Osteocyte (in vitro differentiated cells): ENCODE data around the gene PER3. TPM values are rescaled to one million over a fixed set of nuclear protein-coding genes. Genes with fewer than 3 reads are reported as not detected.

Experiments
- DNase-seq: peaks from one replicate; pipeline ENCODE4 v3.0.0; 2021; ENCODE audit warnings: mixed read lengths; ENCODE audit not compliant: unreplicated experiment; ENCODE audit errors: extremely low spot score
- H3K27ac Mint-ChIP-seq: one replicate; pipeline ENCODE4 v1.8.0; 2021; ENCODE audit warnings: mild to moderate bottlenecking, mixed read lengths; ENCODE audit not compliant: unreplicated experiment
- H3K27me3 Mint-ChIP-seq: one replicate; pipeline ENCODE4 v1.8.0; 2021; ENCODE audit warnings: mixed read lengths; ENCODE audit not compliant: unreplicated experiment
- H3K36me3 Mint-ChIP-seq: one replicate; pipeline ENCODE4 v1.8.0; 2021; ENCODE audit warnings: mixed read lengths; ENCODE audit not compliant: unreplicated experiment
- H3K4me1 Mint-ChIP-seq: one replicate; pipeline ENCODE4 v1.8.0; 2021; ENCODE audit warnings: mixed read lengths; ENCODE audit not compliant: unreplicated experiment
- H3K4me3 Mint-ChIP-seq: one replicate; pipeline ENCODE4 v1.8.0; 2021; ENCODE audit warnings: mild to moderate bottlenecking, moderate library complexity, mixed read lengths; ENCODE audit not compliant: unreplicated experiment
- H3K9me3 Mint-ChIP-seq: one replicate; pipeline ENCODE4 v1.8.0; 2021; ENCODE audit warnings: mixed read lengths; ENCODE audit not compliant: unreplicated experiment
- total RNA-seq: library from RNA; stranded (reverse); gene quantifications from 2 replicates; pipeline ENCODE4 v1.2.1, GENCODE V29; 2021
- TF ChIP-seq, protein P1 (sequence below): fragments of 200-600 bp; sonication (generic); IDR thresholded peaks from 2 replicates; pipeline ENCODE4 v1.5.0; 2021; ENCODE audit warnings: antibody characterized with exemption, mild to moderate bottlenecking, moderate library complexity

The PER3 gene
- total RNA-seq, 1 donor from 2014 or later, result 8.8 TPM

DNA sequence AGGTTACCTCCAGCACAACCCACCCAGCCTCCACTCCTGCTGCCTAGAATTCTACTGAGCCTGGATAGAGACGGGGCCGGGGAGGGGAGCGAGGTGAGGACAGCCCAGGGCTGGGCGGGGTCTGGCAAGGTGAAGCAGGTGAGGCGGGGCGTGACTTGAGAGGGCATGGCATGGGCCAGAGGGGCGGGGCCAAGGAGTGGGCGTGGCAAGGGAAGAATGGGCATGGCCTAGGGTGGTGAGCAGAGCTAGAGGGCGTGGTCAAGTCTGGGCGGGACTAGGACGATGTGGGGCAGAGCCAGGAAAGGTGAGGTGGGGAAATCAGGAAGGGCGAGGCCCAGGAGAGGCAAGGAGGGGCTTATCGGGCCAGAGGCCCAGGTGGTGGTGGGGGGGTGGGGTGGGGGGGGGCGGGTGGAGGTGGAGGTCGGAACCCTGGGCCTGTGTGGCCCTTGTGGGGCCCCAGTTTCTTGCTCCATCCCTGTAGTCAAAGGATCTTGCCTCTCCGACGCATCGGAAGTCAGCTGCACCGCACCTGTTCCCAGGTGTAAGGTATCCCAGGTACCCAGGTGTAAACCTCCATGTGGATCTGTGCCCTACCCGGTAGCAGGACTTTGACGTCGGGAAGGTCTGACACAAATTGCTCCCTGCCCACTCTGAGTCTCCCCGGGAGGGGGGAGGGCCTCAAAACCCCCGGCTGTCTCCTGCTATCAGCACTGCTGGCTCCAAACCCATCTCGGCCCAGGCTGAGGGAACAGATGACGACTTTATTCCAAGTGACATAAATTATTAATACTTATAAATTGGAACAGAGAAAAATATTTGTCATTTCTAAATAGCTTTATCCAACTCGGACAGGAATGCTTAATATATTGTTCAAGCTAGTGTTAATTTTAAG lies 101.7 kb downstream of the PER3 start:
- Mint-ChIP-seq H3K4me1 (peaks cover 5% of the 10 kb centered on the region), H3K36me3 (no peaks in the 10 kb centered on the region), H3K4me3 (no peak overlapping the region), H3K27ac (no peak overlapping the region), H3K27me3 (peaks cover 25% of the 10 kb centered on the region), H3K9me3 (no peaks in the 10 kb centered on the region)
- TF ChIP-seq, protein P1, sequence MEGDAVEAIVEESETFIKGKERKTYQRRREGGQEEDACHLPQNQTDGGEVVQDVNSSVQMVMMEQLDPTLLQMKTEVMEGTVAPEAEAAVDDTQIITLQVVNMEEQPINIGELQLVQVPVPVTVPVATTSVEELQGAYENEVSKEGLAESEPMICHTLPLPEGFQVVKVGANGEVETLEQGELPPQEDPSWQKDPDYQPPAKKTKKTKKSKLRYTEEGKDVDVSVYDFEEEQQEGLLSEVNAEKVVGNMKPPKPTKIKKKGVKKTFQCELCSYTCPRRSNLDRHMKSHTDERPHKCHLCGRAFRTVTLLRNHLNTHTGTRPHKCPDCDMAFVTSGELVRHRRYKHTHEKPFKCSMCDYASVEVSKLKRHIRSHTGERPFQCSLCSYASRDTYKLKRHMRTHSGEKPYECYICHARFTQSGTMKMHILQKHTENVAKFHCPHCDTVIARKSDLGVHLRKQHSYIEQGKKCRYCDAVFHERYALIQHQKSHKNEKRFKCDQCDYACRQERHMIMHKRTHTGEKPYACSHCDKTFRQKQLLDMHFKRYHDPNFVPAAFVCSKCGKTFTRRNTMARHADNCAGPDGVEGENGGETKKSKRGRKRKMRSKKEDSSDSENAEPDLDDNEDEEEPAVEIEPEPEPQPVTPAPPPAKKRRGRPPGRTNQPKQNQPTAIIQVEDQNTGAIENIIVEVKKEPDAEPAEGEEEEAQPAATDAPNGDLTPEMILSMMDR, result no peak
- DNase-seq, result no peak

DNA sequence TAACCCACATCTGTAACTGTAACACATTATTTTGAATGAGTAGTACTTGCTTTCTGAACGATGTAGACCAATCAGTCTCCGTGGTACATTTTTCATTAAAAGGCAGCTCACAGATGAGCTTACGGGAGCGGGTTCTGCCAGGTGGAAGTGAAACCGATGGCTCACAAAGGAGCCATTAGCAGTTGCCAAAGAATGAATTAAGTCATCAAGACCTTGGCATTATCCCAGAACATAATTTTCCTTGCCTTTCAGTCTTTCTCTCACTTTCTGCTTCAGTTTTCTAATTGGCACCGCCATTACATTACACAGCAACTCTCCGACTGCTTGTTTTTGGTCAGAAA lies 102.3 kb downstream of the PER3 start:
- peaks cover 25% of the 10 kb centered on the region for H3K27me3 Mint-ChIP-seq
- no peak overlapping the region for H3K4me3 Mint-ChIP-seq
- no peaks in the 10 kb centered on the region for H3K9me3 Mint-ChIP-seq
- TF ChIP-seq, protein P1, result no peak
- no peaks in the 10 kb centered on the region for H3K36me3 Mint-ChIP-seq
- no peak for DNase-seq
- H3K4me1 Mint-ChIP-seq, result peaks cover 5% of the 10 kb centered on the region
- no peak overlapping the region for H3K27ac Mint-ChIP-seq

DNA sequence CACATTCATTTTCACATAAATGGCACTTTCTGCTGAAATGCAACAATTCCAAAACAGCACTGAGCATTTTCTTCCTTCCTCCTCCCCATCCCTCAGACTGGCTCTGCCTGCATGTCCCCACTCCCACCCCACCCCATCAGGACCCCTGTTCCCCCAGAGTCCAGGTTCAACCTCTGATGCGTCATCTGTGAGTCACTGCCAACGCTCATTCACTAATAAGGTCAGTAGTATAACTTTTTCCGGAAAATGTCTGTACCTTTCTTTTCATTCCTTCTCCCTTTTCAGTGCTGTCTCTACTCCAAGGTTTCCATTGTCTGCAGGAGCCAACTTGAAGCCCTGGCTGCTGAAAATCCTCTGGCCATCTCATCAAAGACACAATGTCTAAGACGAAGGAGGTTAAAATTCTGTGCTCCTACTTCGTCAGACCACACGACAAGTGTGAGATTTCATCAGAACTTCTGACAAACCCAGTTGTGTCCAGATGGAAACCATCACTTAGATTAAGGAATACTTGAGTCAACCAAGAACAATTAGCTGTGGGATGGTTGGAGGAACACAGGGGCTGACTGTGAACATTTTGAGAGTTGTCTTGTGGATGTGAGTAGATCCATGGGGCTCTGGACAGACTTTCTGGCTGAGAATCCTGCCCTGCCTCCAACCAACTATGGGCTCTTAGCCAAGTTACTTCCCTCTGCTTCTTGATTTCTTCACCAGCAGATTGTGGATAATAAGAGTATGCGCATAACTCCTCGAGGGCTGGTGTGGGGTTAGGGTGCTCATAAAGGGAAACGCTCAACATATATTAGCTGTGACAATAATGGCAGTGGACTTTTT lies 104.4 kb downstream of the PER3 start:
- no peak for DNase-seq

DNA sequence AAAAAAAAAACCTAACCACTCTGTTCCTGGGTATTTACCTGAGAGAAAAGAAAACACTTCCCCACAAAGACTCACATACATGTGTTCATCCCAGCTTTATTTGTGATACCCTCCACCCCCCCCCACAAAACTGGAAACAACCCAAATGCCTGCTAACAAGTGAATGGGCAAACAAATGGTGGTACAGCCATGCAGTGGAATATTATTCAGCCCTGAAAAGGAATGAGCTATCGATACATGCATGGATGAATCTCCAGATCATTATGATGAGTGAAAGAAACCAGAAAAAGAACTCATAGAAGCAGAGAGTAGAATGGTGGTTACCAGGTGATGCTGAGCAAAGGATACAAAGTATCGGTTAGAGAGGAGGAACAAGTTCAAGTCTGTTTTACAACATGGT lies 106.8 kb downstream of the PER3 start:
- TF ChIP-seq, protein P1, result no peak
- Mint-ChIP-seq H3K27me3 (peaks cover 28% of the 10 kb centered on the region), H3K27ac (no peak overlapping the region), H3K4me3 (no peak overlapping the region), H3K4me1 (peaks cover 13% of the 10 kb centered on the region), H3K9me3 (no peaks in the 10 kb centered on the region), H3K36me3 (no peaks in the 10 kb centered on the region)
- no peak for DNase-seq

More for the DNA sequence above, 104.4 kb downstream of the PER3 start:
- H3K27me3 Mint-ChIP-seq, result peaks cover 28% of the 10 kb centered on the region
- TF ChIP-seq, protein P1, result no peak
- H3K36me3 Mint-ChIP-seq, result no peaks in the 10 kb centered on the region
- peaks cover 5% of the 10 kb centered on the region for H3K4me1 Mint-ChIP-seq
- H3K9me3 Mint-ChIP-seq, result no peaks in the 10 kb centered on the region
- no peak overlapping the region for H3K27ac Mint-ChIP-seq
- no peak overlapping the region for H3K4me3 Mint-ChIP-seq

DNA sequence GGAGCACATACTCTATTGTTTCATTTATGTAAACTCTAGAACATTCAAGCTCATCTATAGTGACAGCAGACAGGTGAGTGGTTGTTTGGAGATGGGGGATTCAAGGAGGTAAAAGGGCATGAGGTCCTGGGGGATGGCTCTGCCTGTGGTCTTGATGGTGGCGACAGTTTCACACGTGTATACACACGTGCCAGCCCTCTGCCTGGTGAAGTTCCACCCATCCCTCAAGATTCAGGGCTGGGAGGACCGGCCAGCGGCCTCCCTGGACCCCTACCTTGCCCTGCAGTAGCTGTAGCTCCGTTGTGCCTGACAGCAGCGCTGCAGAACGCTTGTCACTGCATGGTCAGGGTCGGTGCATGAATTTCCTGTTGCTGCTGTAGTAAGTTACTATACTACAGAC lies 107.7 kb downstream of the PER3 start:
- TF ChIP-seq, protein P1, result no peak
- H3K27ac Mint-ChIP-seq, result no peak overlapping the region
- no peaks in the 10 kb centered on the region for H3K9me3 Mint-ChIP-seq
- DNase-seq, result no peak
- peaks cover 13% of the 10 kb centered on the region for H3K4me1 Mint-ChIP-seq
- no peak overlapping the region for H3K4me3 Mint-ChIP-seq
- no peaks in the 10 kb centered on the region for H3K36me3 Mint-ChIP-seq
- H3K27me3 Mint-ChIP-seq, result peaks cover 25% of the 10 kb centered on the region
